Activated effector memory CD4-positive, alpha-beta T cell treated with Interleukin-2 at 50 U/mL for 16 hours (primary cell): Measurements from ENCODE around the gene FRMD4A.
"Not testable (repeated sequence)": the region's sequence is repeated elsewhere in the genome, so short reads cannot be mapped to it uniquely, and the experiment has no call there.

Experiments used
- DNase-seq: peaks from one replicate; pipeline ENCODE4 v3.0.0-alpha.2; 2020

FRMD4A gene

GRCh38 chr10:13770760-13771493, 559.8 kb downstream of the FRMD4A start:
- no peak for DNase-seq

- no peak for DNase-seq
Observed at GRCh38 chr10:13769946-13770345, 560.8 kb downstream of the FRMD4A start.

DNA sequence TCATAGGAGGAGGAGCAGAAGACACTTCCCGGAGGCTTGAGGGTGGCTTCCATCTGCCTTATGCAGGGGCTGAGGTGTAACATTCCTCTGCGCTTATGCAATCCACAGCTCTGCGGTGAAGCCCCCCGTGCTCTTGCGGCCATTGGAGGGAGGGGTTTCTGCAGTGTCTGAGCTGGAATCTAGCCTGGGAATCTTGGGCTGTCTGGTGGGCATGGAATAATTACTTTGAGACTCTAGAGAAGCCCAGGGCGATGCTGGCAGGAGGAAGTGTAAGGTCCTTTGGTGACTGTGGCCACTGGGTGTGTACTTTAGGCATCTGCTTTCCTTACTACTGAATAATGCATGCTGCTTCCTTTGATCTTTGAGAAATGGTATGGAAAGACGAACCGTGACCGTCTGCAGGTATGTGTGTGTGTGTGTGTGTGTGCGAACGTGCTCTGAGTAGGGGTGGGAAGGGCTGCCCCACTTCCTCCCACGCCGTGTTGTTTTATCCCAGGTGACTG, 563.0 kb downstream of the FRMD4A start:
- no peak for DNase-seq

GRCh38 chr10:13767148-13767547, 563.6 kb downstream of the FRMD4A start:
- DNase-seq: not testable (repeated sequence)

DNA sequence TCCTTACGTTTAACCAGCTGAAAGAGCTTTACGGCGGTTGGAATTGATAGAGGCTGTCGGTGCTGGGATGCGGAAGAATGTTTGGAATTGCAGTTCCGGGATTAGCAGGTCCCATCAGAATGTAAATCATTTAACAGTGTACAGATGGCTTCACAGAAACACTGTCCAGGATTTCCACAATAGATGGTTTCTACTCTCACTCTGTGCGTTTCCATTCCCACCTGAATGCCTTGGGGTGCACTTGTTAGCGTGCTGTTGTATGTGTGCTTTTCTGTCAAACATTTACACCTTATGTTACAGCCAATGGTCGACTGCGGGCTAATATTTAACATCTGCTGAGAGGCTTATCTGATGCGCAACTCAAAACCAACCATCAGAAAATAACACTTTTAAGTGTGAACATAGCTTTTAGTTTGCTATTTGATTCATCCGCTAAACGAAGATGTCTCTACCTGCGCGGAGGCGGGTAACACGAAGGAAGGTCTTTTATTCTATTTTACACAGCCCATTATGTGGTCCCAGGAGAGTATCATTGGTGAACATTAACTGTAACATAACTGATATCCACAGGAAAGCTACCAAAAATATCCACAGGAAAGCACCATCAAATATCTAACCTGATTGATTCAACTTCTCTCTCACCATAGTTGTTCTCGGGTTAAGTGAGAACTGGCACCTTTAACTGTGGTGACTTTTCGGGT, 564.9 kb downstream of the FRMD4A start:
- no peak for DNase-seq

DNA sequence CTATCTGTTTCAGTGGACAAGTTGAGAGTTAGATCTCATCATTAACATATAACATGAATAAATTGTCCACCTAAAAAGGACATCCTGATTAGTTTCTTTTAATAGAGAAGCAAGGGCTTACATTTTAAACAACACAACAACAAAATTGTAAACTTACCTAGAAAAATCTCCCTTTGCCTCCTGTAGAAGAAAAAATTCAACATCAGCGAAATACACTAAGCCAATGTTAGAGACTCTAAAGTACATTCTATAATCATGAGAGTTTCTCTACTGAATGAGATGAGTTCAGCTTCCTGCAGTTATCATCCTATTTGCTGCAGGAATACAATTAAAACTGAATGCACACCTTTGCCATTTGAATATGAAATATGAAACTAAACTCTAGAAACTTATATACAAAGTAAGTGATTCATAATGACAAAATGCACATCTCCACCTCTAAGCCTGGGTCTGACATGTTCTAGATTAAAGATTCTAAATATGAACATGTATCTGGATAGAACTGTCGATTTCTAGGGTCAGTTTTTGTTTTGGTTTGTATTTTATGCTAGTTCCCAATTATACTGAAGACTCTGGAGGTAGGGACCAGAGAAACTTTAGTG, 569.1 kb downstream of the FRMD4A start:
- DNase-seq: no peak

- DNase-seq: no peak
Observed at GRCh38 chr10:13759168-13759567, 571.6 kb downstream of the FRMD4A start.

GRCh38 chr10:13758756-13759155, 572.0 kb downstream of the FRMD4A start:
- DNase-seq: no peak

DNA sequence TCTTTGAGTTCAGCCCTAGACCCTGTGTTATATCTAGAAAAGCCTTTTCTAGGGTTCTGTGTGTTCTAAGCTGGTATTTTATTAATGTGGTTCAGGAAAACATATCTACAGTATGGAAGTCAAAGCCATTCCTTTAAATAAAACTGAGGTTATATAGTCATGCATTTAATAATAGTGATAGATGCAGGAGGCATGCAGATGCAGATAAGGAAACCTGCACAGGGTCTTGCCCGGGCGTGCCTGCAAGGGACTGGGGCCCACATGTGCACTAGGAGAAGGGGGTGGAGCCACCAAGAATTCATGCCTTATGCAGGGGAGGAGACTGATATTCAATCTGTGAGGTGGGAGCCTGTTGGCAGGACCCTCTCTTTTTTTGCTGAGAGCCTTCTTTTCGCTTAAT, 572.4 kb downstream of the FRMD4A start:
- DNase-seq: no peak

GRCh38 chr10:13754277-13754676, 576.4 kb downstream of the FRMD4A start:
- no peak for DNase-seq

DNA sequence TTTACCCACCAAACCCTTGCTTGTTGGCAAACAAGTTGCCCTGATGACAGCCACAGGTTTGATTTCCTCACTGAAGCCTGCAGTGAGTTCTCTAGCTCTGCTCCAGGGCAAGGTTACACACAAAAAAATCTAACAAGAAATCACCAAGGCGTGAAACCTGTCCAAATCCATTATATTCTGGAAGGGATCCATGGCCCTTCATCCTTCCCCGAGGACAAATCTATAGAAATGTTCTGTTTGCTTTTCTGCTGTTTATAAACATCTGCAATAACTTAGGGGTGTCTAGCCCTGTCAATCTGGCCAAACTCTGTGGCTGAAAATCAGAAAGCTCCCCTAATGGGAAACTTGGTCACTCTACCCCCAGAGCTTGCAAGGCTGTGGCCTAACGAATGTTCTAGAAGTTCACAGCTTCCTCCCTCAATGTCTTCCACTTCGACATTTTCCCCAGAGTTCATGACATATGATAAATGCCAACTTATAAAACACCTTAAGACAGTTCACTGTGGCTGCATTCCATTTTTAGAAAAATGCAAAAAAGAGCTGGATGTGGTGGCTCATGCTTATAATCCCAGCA, 579.4 kb downstream of the FRMD4A start:
- DNase-seq: no peak

GRCh38 chr10:13750299-13751190, 580.2 kb downstream of the FRMD4A start:
- DNase-seq: no peak

DNA sequence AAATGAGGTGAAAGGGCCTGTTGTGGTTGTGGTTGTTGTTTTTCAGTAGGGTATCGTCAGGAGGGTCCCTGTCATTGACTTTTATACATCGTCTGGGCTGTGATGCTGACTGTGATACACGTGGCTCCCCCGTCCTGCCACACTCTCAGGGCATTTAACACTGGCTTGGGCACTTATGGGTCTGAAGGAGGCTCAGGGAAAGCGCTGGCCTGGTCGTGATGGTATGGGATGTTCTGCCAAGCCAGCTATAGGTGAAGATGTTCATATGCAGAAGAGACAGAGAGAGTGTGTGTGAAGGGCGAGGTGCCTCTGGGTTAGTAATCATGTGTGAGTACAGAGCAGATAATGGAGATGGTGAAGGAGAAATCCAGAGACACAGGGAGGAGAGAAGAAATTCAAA, 585.5 kb downstream of the FRMD4A start:
- DNase-seq: no peak

DNA sequence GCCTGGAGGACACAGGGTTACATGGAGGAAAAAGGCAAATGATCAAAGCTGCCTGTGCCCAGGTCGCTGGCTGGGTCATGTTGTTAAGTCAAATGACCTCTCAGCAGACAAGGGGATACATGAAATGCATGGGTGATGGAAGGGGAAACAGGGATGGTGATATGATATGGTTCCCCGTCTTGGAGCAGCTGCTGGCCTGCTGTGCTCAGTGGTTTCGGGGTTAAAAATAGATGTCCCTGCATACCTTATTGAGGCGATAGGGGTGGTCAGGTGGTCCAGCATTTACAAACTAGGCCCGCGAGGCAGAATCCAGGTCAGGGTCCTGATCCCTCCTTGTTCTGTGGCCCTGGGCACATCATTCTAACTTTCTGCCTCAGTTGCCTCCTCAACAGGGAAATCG, 586.8 kb downstream of the FRMD4A start:
- no peak for DNase-seq

GRCh38 chr10:13743101-13743693, 587.5 kb downstream of the FRMD4A start:
- DNase-seq: no peak

- DNase-seq: no peak
Observed at GRCh38 chr10:13741438-13741837, 589.3 kb downstream of the FRMD4A start.

- DNase-seq: no peak
Observed at GRCh38 chr10:13740461-13740860, 590.3 kb downstream of the FRMD4A start.

DNA sequence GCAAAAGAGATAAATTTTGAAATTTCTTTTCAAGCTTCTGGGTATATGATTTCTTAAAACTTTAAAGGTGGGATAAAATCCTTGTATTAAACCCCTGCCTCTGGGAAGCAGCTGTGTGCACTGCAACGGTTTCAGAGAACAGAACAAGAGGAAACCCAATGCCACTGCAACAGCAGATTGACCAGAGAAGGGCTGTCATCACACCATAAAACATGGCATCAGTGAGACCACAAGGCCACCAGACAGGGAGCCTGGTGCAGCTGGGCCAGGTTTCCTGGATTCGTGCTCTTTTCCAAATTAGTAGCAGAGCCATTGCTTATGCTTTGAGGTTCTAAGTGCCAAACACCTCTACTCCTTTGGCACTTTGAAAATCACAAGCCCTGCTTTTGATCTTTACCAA, 591.5 kb downstream of the FRMD4A start:
- no peak for DNase-seq

DNA sequence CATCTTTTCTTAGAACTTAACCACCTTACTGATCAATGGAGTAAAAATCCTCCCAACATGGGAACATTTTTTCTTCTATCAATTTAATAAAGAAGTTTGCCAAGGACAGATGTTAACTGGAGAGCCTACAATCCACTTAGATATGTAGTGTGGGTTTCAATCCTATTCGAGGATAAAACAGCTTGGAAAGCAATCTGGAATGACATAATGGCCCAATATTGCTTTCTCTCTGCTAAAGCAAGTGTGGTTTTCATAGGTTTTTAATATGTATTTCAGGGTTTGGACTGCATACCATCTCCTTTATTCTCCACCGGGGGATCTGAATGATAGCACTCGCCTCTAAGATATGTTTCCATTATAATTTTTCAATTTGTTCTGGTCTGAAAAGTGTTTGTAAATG, 594.2 kb downstream of the FRMD4A start:
- no peak for DNase-seq

DNA sequence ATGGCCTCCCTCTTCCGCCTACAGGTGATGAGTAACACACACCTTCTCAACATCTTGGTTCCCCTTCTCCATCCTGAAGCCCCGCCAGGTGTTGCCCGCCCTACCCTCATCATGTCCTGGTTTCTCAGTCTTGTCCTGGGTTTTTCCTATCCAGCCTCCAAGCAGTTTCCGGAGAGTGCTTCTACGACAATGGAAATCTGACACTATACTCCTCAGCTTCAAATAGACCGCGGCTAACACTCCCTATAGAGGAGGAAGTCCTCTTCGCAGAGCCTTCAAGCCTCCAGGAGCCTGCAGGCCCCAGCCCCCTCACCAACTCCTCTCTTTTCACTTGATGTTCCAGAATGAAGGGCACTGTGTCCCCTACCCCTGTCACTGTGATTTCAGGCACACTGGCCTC, 596.6 kb downstream of the FRMD4A start:
- DNase-seq: no peak

DNA sequence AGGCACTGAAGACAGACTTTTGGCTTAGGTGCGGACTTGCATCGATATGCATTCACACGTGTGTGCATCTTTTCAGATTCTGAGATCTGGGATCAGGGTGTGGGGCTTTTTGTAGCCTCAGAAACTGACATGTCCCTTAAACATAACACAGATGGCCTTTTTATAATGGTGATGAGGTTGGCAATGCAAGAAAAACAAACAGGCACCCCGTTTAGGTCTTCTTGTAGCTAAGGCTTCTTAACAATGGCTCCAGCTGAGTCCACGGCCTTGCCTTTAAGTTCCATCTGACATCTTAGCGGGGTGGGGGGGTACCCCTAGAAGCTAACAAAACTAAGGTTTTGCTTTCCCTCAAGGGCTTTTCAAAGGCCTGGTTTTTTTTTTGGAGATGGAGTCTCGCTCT, 597.7 kb downstream of the FRMD4A start:
- no peak for DNase-seq

GRCh38 chr10:13732465-13732881, 598.3 kb downstream of the FRMD4A start:
- no peak for DNase-seq
